B cell (primary cell): ENCODE results near the gene GRN. TPM values are rescaled to one million over a fixed set of nuclear protein-coding genes. Genes with fewer than 3 reads are reported as not detected.

Experiments used
- ATAC-seq: fragments of 200-7000 bp; cut with Tn5 transposase; one replicate; pipeline ENCODE4 v1.10.0; 2021; ENCODE audit warnings: low read depth, mild to moderate bottlenecking, moderate number of reproducible peaks, moderate library complexity
- CTCF ChIA-PET: fragments of 350-600 bp; sonication (Branson Sonifier 250); formaldehyde crosslinking; loops from one replicate; lab custom pipeline; 2021; ENCODE audit warnings: antibody characterized with exemption, inconsistent platforms; lab: Charles Lee
- POLR2A ChIA-PET: fragments of 350-600 bp; sonication (Branson Sonifier 250); formaldehyde crosslinking; loops from one replicate; lab custom pipeline; 2021; ENCODE audit warnings: antibody characterized with exemption; lab: Charles Lee
- DNase-seq: peaks from one replicate; pipeline ENCODE4 v3.0.0; 2013
- H2AFZ ChIP-seq: 2 replicates; pipeline ENCODE4 v1.6.1; 2012; ENCODE audit warnings: mild to moderate bottlenecking, low read depth, low read length; ENCODE audit not compliant: insufficient read depth, poor library complexity, severe bottlenecking
- H3K27ac ChIP-seq, 2 donors: 1 replicate in 1 of 2; 2 replicates in 1 of 2; pipeline ENCODE4 v1.5.1; 2012 to 2013; ENCODE audit warnings: low read length in 2 of 2, mild to moderate bottlenecking in 2 of 2, moderate library complexity in 1 of 2
- H3K27me3 ChIP-seq, 4 experiments: fragments of 200-600 bp in 1 of 4; sonication (generic) in 1 of 4; replicated peaks in 1 of 4; 1 replicate in 2 of 4; 2 replicates in 2 of 4; pipeline versions ENCODE4 v1.6.1 to v1.7.0; 2013 to 2016; ENCODE audit warnings: low read length in 3 of 4, mild to moderate bottlenecking in 2 of 4, mixed read lengths in 1 of 4, moderate library complexity in 1 of 4; ENCODE audit not compliant: insufficient read depth in 4 of 4, control insufficient read depth in 3 of 4; ENCODE audit errors: control extremely low read depth in 1 of 4
- H3K36me3 ChIP-seq, 2 experiments: replicated peaks in 1 of 2; 1 replicate in 1 of 2; 2 replicates in 1 of 2; pipeline versions ENCODE4 v1.6.1 to v1.7.1; 2013; ENCODE audit warnings: low read length in 1 of 2; ENCODE audit not compliant: insufficient read depth in 2 of 2, control insufficient read depth in 1 of 2; ENCODE audit errors: control extremely low read depth in 1 of 2, extremely low read depth in 1 of 2
- H3K4me1 ChIP-seq, 2 donors: fragments of 200-600 bp in 1 of 2; sonication (generic) in 1 of 2; 1 replicate in 1 of 2; 2 replicates in 1 of 2; pipeline versions ENCODE4 v1.5.1 to v1.6.1; 2013 to 2017; ENCODE audit warnings: low read length in 2 of 2; ENCODE audit not compliant: control insufficient read depth in 2 of 2, insufficient read depth in 2 of 2
- H3K4me2 ChIP-seq: replicated peaks from 2 replicates; pipeline ENCODE3; 2012; ENCODE audit warnings: mild to moderate bottlenecking, low read depth, low read length; ENCODE audit not compliant: poor library complexity, severe bottlenecking
- H3K4me3 ChIP-seq, 5 experiments: fragments of 200-600 bp in 1 of 5; sonication (generic) in 1 of 5; 1 replicate in 3 of 5; 2 replicates in 2 of 5; pipeline versions ENCODE4 v1.5.1 to v1.7.0; 2011 to 2016; ENCODE audit warnings: low read length in 4 of 5, mild to moderate bottlenecking in 4 of 5, low read depth in 2 of 5, control low read depth in 1 of 5, moderate library complexity in 1 of 5; ENCODE audit not compliant: insufficient read depth in 1 of 5; ENCODE audit errors: control extremely low read depth in 1 of 5, extremely low read depth in 1 of 5
- H3K79me2 ChIP-seq: fragments of 200-600 bp; sonication (generic); one replicate; pipeline ENCODE4 v1.6.0; 2016; ENCODE audit warnings: low read length; ENCODE audit not compliant: control insufficient read depth, insufficient read depth
- H3K9ac ChIP-seq: fragments of 200-600 bp; sonication (generic); 2 replicates; pipeline ENCODE4 v1.6.1; 2017; ENCODE audit warnings: mild to moderate bottlenecking, low read length, moderate library complexity
- H3K9me3 ChIP-seq, 3 donors: one replicate each; pipeline versions ENCODE4 v1.6.1 to v1.7.1; 2013; ENCODE audit warnings: low read length in 2 of 3; ENCODE audit not compliant: control insufficient read depth in 2 of 3, insufficient read depth in 1 of 3; ENCODE audit errors: control extremely low read depth in 1 of 3
- H4K20me1 ChIP-seq: 2 replicates; pipeline ENCODE4 v1.6.0; 2012; ENCODE audit warnings: mild to moderate bottlenecking, low read length; ENCODE audit not compliant: insufficient read depth, control insufficient read depth, poor library complexity, severe bottlenecking
- H3K27ac Mint-ChIP-seq: one replicate; pipeline ENCODE4 v1.8.0; 2021; ENCODE audit warnings: mixed read lengths
- H3K27me3 Mint-ChIP-seq: one replicate; pipeline ENCODE4 v1.8.0; 2021; ENCODE audit warnings: mixed read lengths
- H3K4me1 Mint-ChIP-seq: one replicate; pipeline ENCODE4 v1.8.0; 2021; ENCODE audit warnings: mixed read lengths
- H3K4me3 Mint-ChIP-seq: one replicate; pipeline ENCODE4 v1.8.0; 2021; ENCODE audit warnings: mixed read lengths
- H3K9me3 Mint-ChIP-seq: one replicate; pipeline ENCODE4 v1.8.0; 2022; ENCODE audit warnings: mixed read lengths; ENCODE audit not compliant: insufficient read depth
- EZH2 ChIP-seq: IDR thresholded peaks from 2 replicates; pipeline ENCODE4 v1.6.1; 2012; ENCODE audit warnings: borderline replicate concordance, low read depth, mild to moderate bottlenecking, moderate library complexity, low read length; ENCODE audit not compliant: insufficient read depth, poor library complexity, severe bottlenecking
- WGBS: methylation state at CpG from one replicate; pipeline ENCODE4 v1.1.5; 2013; ENCODE audit warnings: missing lambda C conversion rate; ENCODE audit not compliant: insufficient coverage; 5-methylcytosine and 5-hydroxymethylcytosine counted together
- intact Hi-C: fragments of 100-400 bp; cut with micrococcal nuclease; formaldehyde crosslinking; loops from one replicate; pipeline ENCODE4 v1.10.0; 2022
- polyA plus RNA-seq: library from polyadenylated mRNA; depleted of rRNA; stranded (reverse); fragments of >200 nt; gene quantifications from 2 replicates; pipeline ENCODE4 v1.2.3, GENCODE V29; 2012
- total RNA-seq, 2 donors: library from RNA; stranded (reverse); fragments of 120-200 nt in 1 of 2; gene quantifications; 1 replicate in 1 of 2; 2 replicates in 1 of 2; pipeline versions ENCODE4 v1.2.3 to v1.2.4, GENCODE V29; 2013 to 2022
- TF ChIP-seq, protein P1 (sequence below): fragments of 200-600 bp; IDR thresholded peaks from one replicate; pipeline ENCODE4 v1.8.0; 2022; ENCODE audit warnings: antibody characterized with exemption, mild to moderate bottlenecking

The GRN gene
- total and polyA plus RNA-seq, 2 donors (not counting 1 experiment from before 2014, with no cell fraction given): 187 to 226 TPM

DNA sequence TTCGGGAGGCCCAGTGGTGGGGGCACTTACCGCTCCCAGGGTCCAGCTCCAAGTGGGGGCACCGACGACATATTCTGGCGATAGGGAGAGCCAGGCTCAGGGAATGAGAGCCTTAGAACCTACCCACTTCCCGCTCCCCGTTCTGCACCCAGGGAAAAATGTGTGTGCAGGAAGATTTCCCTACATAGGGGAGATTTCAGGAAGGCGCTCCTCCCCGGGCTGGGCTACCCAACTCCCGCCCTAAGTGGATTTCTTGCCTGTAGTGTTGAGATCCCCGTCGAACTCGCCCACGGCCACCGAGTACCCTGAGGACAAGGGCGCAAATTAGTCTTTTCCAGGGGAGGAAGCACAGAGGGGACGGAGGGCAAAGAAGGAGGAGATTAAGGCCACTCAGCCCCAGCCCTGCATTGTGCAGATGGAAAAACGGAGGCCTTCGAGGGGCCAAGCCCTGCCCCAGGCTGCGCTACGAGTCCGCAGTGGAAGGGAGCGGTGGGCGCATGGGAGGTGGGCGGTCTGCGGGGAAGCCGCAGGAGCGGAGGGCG, 39.2 kb downstream of the GRN start:
- ChIA-PET POLR2A (interaction anchor here (1.0 kb wide), 1 partner anchor 1284 kb away, joined by 3 read pairs; no protein-coding TSS in a partner anchor), CTCF (interaction anchor here (1.8 kb wide), 1 partner anchor 21 kb away, joined by 7 read pairs; the partner anchor contains the start of gene FAM171A2)
- no peaks in the 10 kb centered on the region for H3K9me3 Mint-ChIP-seq
- Histone ChIP-seq H3K4me3 (no peak overlapping the region), H4K20me1 (no peaks in the 10 kb centered on the region), H3K27ac (no peak overlapping the region), H3K9ac (no peak overlapping the region), H3K4me2 (peak overlapping the region; percentile 98), H3K9me3 (peaks cover 0 to 13% (median 0%) of the 10 kb centered on the region in 3 donors), H2AFZ (peak overlapping the region; percentile 81), H3K36me3 (no peaks in the 10 kb centered on the region), H3K79me2 (no peaks in the 10 kb centered on the region), H3K27me3 (peaks cover 0 to 47% (median 11%) of the 10 kb centered on the region in 4 experiments), H3K4me1 (peaks cover 17 to 19% of the 10 kb centered on the region in 2 donors)
- no peak for ATAC-seq
- no peak for DNase-seq
- H3K4me1 Mint-ChIP-seq: peaks cover 18% of the 10 kb centered on the region
- no peak overlapping the region for H3K27ac Mint-ChIP-seq
- 77% methylated on average over 29 of the region's 29 CpGs for WGBS
- TF ChIP-seq EZH2: no peak
- TF ChIP-seq, protein P1, sequence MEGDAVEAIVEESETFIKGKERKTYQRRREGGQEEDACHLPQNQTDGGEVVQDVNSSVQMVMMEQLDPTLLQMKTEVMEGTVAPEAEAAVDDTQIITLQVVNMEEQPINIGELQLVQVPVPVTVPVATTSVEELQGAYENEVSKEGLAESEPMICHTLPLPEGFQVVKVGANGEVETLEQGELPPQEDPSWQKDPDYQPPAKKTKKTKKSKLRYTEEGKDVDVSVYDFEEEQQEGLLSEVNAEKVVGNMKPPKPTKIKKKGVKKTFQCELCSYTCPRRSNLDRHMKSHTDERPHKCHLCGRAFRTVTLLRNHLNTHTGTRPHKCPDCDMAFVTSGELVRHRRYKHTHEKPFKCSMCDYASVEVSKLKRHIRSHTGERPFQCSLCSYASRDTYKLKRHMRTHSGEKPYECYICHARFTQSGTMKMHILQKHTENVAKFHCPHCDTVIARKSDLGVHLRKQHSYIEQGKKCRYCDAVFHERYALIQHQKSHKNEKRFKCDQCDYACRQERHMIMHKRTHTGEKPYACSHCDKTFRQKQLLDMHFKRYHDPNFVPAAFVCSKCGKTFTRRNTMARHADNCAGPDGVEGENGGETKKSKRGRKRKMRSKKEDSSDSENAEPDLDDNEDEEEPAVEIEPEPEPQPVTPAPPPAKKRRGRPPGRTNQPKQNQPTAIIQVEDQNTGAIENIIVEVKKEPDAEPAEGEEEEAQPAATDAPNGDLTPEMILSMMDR: no peak
- intact Hi-C loops: no loop called here
- H3K4me3 Mint-ChIP-seq: peak overlapping the region; percentile 81
- peaks cover 36% of the 10 kb centered on the region for H3K27me3 Mint-ChIP-seq

GRCh38 chr17:44384823-44385286, 39.8 kb downstream of the GRN start:
- Histone ChIP-seq H3K9me3 (peaks cover 0 to 14% (median 0%) of the 10 kb centered on the region in 3 donors), H3K4me3 (peak overlapping the region in 4 of 5 experiments; percentile 46 to 68 (median 58)), H2AFZ (peak overlapping the region; percentile 81), H4K20me1 (no peaks in the 10 kb centered on the region), H3K36me3 (no peaks in the 10 kb centered on the region), H3K27me3 (peaks cover 0 to 47% (median 11%) of the 10 kb centered on the region in 4 experiments), H3K9ac (peak overlapping the region; percentile 78), H3K27ac (no peak overlapping the region), H3K4me1 (peaks cover 19 to 22% of the 10 kb centered on the region in 2 donors), H3K79me2 (no peaks in the 10 kb centered on the region), H3K4me2 (peak overlapping the region; percentile 98)
- DNase-seq: no peak
- WGBS: 20% methylated on average over 26 of the region's 26 CpGs
- H3K27ac Mint-ChIP-seq: no peak overlapping the region
- ChIA-PET CTCF (interaction anchor here (1.8 kb wide), 1 partner anchor 22 kb away, joined by 7 read pairs; the partner anchor contains the start of gene FAM171A2), POLR2A (interaction anchor here (0.7 to 1.0 kb wide), 2 partner anchors 16 to 1283 kb away, joined by 3 to 6 read pairs; no protein-coding TSS in a partner anchor)
- H3K4me1 Mint-ChIP-seq: peaks cover 22% of the 10 kb centered on the region
- peak overlapping the region; percentile 81 for H3K4me3 Mint-ChIP-seq
- peaks cover 39% of the 10 kb centered on the region for H3K27me3 Mint-ChIP-seq
- H3K9me3 Mint-ChIP-seq: no peaks in the 10 kb centered on the region
- intact Hi-C loops: no loop called here
- TF ChIP-seq, protein P1: no peak
- TF ChIP-seq EZH2: no peak
- ATAC-seq: peak; percentile 28
